Endothelial cell of umbilical vein (primary cell): ENCODE measurements around the gene ATXN7. TPM values are rescaled to one million over a fixed set of nuclear protein-coding genes. Genes with fewer than 3 reads are reported as not detected.

ENCODE experiments used
- BruUV-seq: library from RNA; stranded (reverse); fragments of 400-500 nt; replicated peaks from 2 replicates; lab custom pipeline; 2021; lab: Mats Ljungman, UMichigan
- CTCF ChIA-PET: fragments of 300-600, 350-600 bp; sonication (Branson Sonifier 250); formaldehyde crosslinking; loops from one replicate; lab custom pipeline; 2021; ENCODE audit warnings: antibody characterized with exemption, inconsistent platforms; lab: Charles Lee
- POLR2A ChIA-PET: fragments of 300-600, 350-600 bp; sonication (Branson Sonifier 250); formaldehyde crosslinking; loops from one replicate; lab custom pipeline; 2021; ENCODE audit warnings: antibody characterized with exemption, inconsistent platforms; lab: Charles Lee
- DNase-seq: peaks from one replicate; pipeline ENCODE4 v3.0.0-alpha.2; 2011; ENCODE audit warnings: low read depth, low spot score
- FAIRE-seq: peaks from 2 replicates; lab custom pipeline; 2011; peaks lifted over from hg19 to GRCh38; lab: Jason Lieb, UNC
- H2AFZ ChIP-seq: 2 replicates; pipeline ENCODE4 v1.6.0; 2012; ENCODE audit warnings: low read depth, low read length, control low read depth, inconsistent platforms
- H3K27ac ChIP-seq: 2 replicates; pipeline ENCODE4 v1.5.1; 2011; ENCODE audit warnings: low read depth, mild to moderate bottlenecking, control low read depth, low read length, moderate library complexity; ENCODE audit not compliant: insufficient read depth
- H3K27me3 ChIP-seq, 2 experiments: 2 replicates each; pipeline versions ENCODE4 v1.6.0 to v1.6.1; 2011; ENCODE audit warnings: low read length in 2 of 2, mixed read lengths in 1 of 2; ENCODE audit not compliant: control insufficient read depth in 2 of 2, insufficient read depth in 2 of 2
- H3K36me3 ChIP-seq, 2 experiments: 2 replicates in 1 of 2; 3 replicates in 1 of 2; pipeline ENCODE4 v1.5.1; 2011; ENCODE audit warnings: low read length in 2 of 2, mild to moderate bottlenecking in 1 of 2, moderate library complexity in 1 of 2; ENCODE audit not compliant: control insufficient read depth in 2 of 2, insufficient read depth in 2 of 2; ENCODE audit errors: extremely low read depth in 1 of 2
- H3K4me1 ChIP-seq: 3 replicates; pipeline ENCODE4 v1.5.1; 2011; ENCODE audit warnings: mild to moderate bottlenecking, low read length; ENCODE audit not compliant: control insufficient read depth, insufficient read depth; ENCODE audit errors: extremely low read depth
- H3K4me2 ChIP-seq: 2 replicates; pipeline ENCODE4 v1.6.1; 2011; ENCODE audit warnings: low read length, control low read depth, mixed read lengths; ENCODE audit not compliant: insufficient read depth
- H3K4me3 ChIP-seq, 3 experiments: fragments of 200-600 bp in 1 of 3; sonication (generic), shearing (Covaris generic) in 1 of 3; replicated peaks in 1 of 3; 2 replicates each; pipeline ENCODE4 v1.5.1; 2011 to 2016; ENCODE audit warnings: control low read depth in 3 of 3, low read length in 3 of 3, mild to moderate bottlenecking in 2 of 3, inconsistent platforms in 1 of 3, low read depth in 1 of 3, moderate library complexity in 1 of 3; ENCODE audit not compliant: insufficient read depth in 1 of 3
- H3K79me2 ChIP-seq: 2 replicates; pipeline ENCODE4 v1.6.0; 2012; ENCODE audit warnings: low read length, inconsistent platforms; ENCODE audit not compliant: control insufficient read depth, insufficient read depth
- H3K9ac ChIP-seq: replicated peaks from 2 replicates; pipeline ENCODE3; 2011; ENCODE audit warnings: low read length, control low read depth; ENCODE audit not compliant: insufficient read depth; ENCODE audit errors: extremely low read depth
- H3K9me1 ChIP-seq: replicated peaks from 3 replicates; pipeline ENCODE4 v1.6.0; 2011; ENCODE audit warnings: mild to moderate bottlenecking, low read length; ENCODE audit not compliant: control insufficient read depth, insufficient read depth; ENCODE audit errors: extremely low read depth
- H3K9me3 ChIP-seq: replicated peaks from 2 replicates; pipeline ENCODE4 v1.5.1; 2012; ENCODE audit warnings: low read length, inconsistent platforms; ENCODE audit not compliant: control insufficient read depth, insufficient read depth
- H4K20me1 ChIP-seq: replicated peaks from 2 replicates; pipeline ENCODE3; 2011; ENCODE audit warnings: mild to moderate bottlenecking, low read length; ENCODE audit not compliant: control insufficient read depth, insufficient read depth; ENCODE audit errors: extremely low read depth
- EZH2 ChIP-seq: IDR thresholded peaks from 2 replicates; pipeline ENCODE4 v1.6.1; 2012; ENCODE audit warnings: borderline replicate concordance, low read depth, mild to moderate bottlenecking, moderate library complexity, low read length, inconsistent platforms; ENCODE audit not compliant: severe bottlenecking
- FOS ChIP-seq: IDR thresholded peaks from 2 replicates; pipeline ENCODE4 v1.6.1; 2011; ENCODE audit warnings: mild to moderate bottlenecking, low read length, moderate library complexity, borderline replicate concordance; ENCODE audit not compliant: insufficient read depth
- GATA2 ChIP-seq: IDR thresholded peaks from 2 replicates; pipeline ENCODE4 v1.7.0; 2011; ENCODE audit warnings: low read depth, mild to moderate bottlenecking, moderate library complexity, mixed read lengths, low read length; ENCODE audit not compliant: insufficient read length, insufficient read depth
- JUN ChIP-seq: IDR thresholded peaks from 2 replicates; pipeline ENCODE4 v1.6.1; 2011; ENCODE audit warnings: borderline replicate concordance, low read depth; ENCODE audit not compliant: insufficient read length, insufficient read depth
- POLR2A ChIP-seq: IDR thresholded peaks from 2 replicates; pipeline ENCODE4 v1.6.1; 2012; ENCODE audit warnings: low read depth, mild to moderate bottlenecking, control low read depth, low read length
- POLR2AphosphoS5 ChIP-seq: IDR thresholded peaks from 2 replicates; pipeline ENCODE4 v1.6.1; 2012; ENCODE audit warnings: low read depth, mild to moderate bottlenecking, control low read depth, low read length, moderate library complexity; ENCODE audit not compliant: insufficient read depth
- dilution Hi-C: fragments of 300-500 bp; cut with MboI; formaldehyde crosslinking; loops from one replicate; pipeline ENCODE4 v1.15.0; 2019; ENCODE audit warnings: low sequenced_read_pairs; ENCODE audit not compliant: extremely low pct_ligation_motif_present
- intact Hi-C: fragments of 100-400 bp; cut with micrococcal nuclease; formaldehyde crosslinking; loops from one replicate; pipeline ENCODE4 v1.10.0; 2022
- polyA plus RNA-seq, 4 experiments: library from polyadenylated mRNA; depleted of rRNA in 3 of 4; stranded (reverse) in 3 of 4; unstranded in 1 of 4; fragments of >200 nt; gene quantifications; 2 replicates each; pipeline versions ENCODE4 v1.2.1 to v1.2.3, GENCODE V29; 2011 to 2012; ENCODE audit warnings: missing spikeins in 1 of 4
- total RNA-seq: library from RNA; stranded (reverse); gene quantifications from 2 replicates; pipeline ENCODE4 v1.2.3, GENCODE V29; 2021
- TF ChIP-seq, protein P1 (sequence below): IDR thresholded peaks from 2 replicates; pipeline ENCODE4 v1.6.1; 2011; ENCODE audit not compliant: insufficient read depth, insufficient read length

ATXN7 gene
- total and polyA plus RNA-seq, 2 donors (not counting 3 experiments of a cell fraction or from before 2014, with no cell fraction given): 21.2 to 34.7 TPM

GRCh38 chr3:64011685-64012084 lies 148.0 kb downstream of the ATXN7 start:
- Histone ChIP-seq H3K27me3 (no peaks in the 10 kb centered on the region), H3K4me2 (no peak overlapping the region), H3K9me1 (no peaks in the 10 kb centered on the region), H3K79me2 (peaks cover 12% of the 10 kb centered on the region), H4K20me1 (no peaks in the 10 kb centered on the region), H3K9me3 (no peaks in the 10 kb centered on the region), H2AFZ (no peak overlapping the region), H3K36me3 (peaks cover 26 to 39% of the 10 kb centered on the region in 2 experiments), H3K4me3 (no peak overlapping the region), H3K27ac (no peak overlapping the region), H3K9ac (no peak overlapping the region), H3K4me1 (peaks cover 5% of the 10 kb centered on the region)
- intact Hi-C loops (no loop called here), dilution Hi-C loops (no loop called here)
- CTCF ChIA-PET: interaction anchor here (1.4 kb wide), 1 partner anchor 9 kb away, joined by 3 read pairs; no protein-coding TSS in a partner anchor
- DNase-seq (peak; percentile 10), FAIRE-seq (no peak)
- POLR2A ChIA-PET: no interaction called here
- BruUV-seq: no TSS peak
- TF ChIP-seq GATA2: no peak
- no peak for TF ChIP-seq JUN
- TF ChIP-seq POLR2A: no peak
- no peak for TF ChIP-seq EZH2
- no peak for TF ChIP-seq POLR2AphosphoS5
- TF ChIP-seq FOS: no peak
- TF ChIP-seq, protein P1, sequence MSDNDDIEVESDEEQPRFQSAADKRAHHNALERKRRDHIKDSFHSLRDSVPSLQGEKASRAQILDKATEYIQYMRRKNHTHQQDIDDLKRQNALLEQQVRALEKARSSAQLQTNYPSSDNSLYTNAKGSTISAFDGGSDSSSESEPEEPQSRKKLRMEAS: no peak
